SHP77 (cell line): ENCODE measurements around the gene SDF4.

Experiments used
- DNase-seq, 2 experiments: peaks; one replicate each; lab custom pipeline; 2025; lab: John Stamatoyannopoulos, UW

SDF4 gene

GRCh38 chr1:1178794-1179331, 52.9 kb downstream of the SDF4 start:
- DNase-seq = no peak

GRCh38 chr1:1177452-1178206, 54.2 kb downstream of the SDF4 start:
- DNase-seq = no peak

DNA sequence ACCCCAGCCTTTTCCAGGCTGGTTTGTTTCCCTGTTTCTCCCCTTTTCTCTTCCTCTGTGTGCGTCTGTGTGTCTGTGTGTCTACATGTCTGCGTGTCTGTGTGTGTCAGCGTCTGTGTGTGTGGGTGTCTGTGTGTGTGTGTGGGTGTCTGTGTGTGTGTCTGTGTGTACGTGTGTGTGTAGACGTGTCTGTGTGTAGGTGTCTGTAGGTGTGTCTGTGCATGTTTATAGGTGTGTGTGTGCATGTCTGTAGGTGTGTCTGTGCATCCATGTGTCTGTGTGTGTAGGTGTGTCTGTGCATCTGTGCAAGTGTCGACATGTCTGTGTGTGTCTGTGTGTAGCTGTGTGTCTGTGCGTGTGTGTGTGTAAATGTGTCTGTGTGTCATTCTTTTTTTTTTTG, 54.9 kb downstream of the SDF4 start:
- no peak for DNase-seq

DNA sequence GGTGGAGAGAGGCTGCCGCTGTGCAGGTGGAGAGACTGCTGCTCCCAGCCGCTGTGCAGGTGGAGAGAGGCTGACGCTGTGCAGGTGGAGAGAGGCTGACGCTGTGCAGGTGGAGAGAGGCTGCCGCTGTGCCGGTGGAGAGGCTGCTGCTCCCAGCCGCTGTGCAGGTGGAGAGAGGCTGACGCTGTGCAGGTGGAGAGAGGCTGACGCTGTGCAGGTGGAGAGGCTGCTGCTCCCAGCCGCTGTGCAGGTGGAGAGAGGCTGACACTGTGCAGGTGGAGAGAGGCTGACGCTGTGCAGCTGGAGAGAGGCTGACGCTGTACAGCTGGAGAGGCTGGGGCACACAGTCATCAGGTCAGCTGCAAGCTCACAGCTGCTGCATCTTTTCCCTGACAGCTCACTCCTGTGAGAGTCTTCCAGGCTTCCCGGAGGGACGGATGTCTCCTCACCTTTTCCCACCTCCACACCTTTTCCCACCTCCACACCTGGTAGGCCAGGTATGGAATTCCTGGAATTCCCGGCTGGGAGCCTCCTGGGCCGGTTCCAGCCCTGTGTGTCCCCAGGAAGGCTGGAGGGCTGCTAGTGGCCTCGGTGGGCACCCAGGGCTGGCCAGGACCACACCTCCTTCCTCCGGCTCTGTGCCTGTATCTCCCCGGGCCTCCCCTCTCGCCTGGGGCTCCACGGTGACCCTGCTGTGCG, 55.6 kb downstream of the SDF4 start:
- DNase-seq = peak; percentile 23 to 26

- no peak for DNase-seq
Measured at GRCh38 chr1:1175221-1176062, 56.4 kb downstream of the SDF4 start.

DNA sequence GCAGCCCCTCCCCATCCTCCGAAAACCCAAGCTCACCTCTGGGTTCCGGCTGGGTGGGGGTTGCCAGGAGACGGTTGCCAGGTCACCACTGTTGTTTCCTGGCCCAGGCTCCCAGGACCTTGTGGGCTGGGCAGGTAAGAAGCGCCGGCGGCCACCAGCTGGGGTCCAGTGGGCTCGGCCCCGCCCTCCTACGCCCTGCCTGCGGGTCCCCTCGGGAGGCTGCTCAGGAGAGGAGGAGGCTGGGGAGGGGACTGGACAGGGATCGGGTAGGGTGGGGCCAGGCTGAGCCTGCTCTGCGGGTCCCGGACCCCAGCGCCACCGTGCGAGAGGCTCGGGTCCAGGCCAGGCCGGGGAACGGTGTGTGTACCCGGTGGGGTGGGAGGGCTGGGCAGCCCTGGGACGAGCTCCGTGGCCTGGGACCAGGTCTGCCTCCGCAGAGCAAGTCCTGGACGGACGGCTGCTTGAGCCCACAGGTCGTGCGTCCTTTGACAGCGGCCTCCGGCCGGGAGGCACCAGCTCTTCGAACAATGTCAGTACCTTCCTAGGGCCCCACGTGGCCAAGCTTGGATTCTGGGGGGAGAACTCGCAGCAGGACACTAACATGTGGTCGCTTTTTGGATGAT, 57.9 kb downstream of the SDF4 start, which contains the start of gene TTLL10:
TSS of gene TTLL10 (plus strand) at position 88 of the 623 bp plus-strand sequence. CDS start 5,336 bp downstream, outside the sequence.
- DNase-seq = no peak

- no peak for DNase-seq
Measured at GRCh38 chr1:1173061-1173792, 58.6 kb downstream of the SDF4 start.

DNA sequence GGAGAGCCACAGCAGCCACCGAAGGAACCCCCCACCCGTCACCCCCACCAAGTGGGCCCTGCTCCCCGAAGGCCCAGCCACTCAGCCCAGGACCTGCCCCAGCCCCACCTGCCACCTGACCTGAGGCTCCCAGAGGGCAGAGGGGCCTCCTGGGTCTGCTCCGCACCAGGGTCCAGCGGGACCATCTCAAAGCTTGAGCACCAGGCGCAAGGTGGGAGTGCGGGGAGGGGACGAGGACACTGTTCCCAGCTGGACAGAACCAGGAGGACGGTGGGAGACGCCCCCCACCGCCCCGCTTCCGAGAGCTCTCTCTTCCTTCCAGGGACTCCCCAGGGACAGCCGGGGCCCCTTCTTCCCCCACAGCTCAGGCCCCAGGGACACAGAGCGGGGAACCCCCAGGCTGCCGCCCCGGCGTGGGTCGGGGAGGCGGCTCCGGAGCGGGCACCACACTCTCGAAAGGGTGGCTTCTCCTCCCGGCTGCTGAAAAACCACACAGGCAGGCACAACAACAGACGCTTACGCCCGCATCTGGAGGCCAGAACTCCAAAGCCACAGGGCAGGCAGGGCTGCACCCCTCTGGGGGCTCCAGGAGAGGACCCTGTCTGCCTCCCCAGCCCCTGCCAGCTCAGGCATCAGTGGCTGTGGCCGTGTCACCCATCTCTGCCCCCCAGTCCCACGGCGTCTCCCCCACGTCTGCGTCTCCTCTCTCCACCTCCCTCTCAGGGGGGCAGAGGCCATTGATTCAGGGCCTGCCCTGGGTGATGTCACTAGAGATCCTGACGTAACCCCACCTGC, 60.1 kb downstream of the SDF4 start:
- DNase-seq = no peak

DNA sequence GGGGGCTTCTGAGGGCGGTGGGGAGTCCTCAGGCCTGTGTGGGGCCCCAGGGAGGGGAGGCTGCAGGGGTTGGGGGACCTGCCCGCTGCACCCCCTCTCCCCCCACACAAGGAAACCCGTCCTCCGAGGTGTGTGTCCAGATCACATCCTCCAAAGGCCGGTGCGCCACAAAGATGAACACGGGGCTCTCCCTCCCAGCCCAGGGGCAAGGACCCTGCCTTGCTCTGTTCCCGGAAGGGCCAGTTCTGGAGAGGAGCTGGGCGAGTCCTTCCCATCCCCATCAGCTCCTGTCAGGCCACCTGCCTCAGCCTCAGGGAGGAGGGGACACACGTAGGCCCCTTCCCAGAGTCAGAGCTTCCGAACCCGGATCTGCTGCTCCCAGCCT, 60.6 kb downstream of the SDF4 start:
- no peak for DNase-seq

DNA sequence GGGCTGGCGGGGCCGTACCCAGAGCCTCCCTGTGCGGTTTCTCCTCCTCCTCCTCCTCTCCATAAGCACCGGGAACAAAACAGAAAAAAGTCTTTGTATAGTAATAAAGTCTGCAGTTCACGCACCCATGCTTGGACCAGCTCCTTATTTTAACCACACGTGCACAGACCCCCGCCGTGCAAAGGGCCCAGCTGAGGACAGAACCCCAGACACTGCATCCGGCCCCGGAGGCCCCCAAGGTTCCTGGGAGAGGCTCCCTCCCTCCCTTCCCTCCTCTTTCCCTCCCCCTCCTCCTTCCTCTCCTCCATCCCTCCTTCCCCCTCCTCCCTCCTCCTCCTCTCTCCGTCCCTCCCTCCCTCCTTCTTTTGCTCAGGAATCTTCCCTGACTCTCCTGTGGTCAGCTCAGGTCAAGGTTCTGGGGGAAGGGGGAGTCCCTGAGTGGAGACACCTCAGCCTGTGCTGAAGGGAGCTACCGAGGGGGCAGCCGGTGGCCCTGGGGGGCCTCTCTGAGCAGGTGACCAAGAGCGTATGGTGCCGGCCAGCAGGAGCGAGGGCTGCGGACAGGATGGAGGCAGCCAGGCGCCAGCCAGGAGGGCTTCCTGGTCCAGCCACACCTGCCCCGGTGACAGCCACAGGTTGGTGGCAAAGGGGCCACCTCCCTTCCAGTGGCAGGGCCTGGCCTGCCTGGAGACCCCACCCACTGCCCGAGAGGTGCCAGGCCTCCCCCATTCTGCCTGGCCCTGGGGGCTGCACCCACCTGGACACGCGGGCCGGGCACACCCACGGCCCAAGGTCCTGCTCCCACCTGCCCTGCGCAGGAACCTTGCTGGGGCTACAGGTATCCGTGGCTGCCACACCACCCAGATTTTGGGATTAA, 61.3 kb downstream of the SDF4 start:
- no peak for DNase-seq

- no peak for DNase-seq
Measured at GRCh38 chr1:1169429-1170214, 62.2 kb downstream of the SDF4 start.

- no peak for DNase-seq
Measured at GRCh38 chr1:1168451-1169411, 63.1 kb downstream of the SDF4 start.

DNA sequence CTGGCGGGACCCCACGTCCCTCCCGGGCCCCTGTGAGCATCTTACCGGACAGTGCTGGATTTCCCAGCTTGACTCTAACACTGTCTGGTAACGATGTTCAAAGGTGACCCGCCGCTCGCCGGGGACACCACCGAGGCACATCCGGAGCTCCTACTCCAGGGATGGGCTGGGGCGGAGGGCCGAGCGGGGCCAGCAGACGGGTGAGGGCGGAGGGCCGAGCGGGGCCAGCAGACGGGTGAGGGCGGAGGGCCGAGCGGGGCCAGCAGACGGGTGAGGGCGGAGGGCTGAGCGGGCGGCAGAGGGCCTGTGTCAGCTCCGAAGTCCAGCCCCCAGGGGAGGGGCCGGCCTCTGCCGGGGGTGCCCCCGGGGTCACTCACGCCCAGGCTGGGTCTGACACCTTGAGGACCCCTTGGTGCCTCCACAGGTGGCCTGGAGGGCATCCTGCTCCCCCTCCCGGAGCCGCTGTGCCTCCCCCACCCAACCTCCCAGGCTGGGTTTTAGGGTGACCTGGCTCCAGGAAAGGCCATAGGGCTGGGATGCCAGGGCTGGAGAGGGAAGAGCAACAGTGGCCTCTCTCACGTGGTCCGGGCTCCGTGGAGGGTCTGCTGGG, 63.9 kb downstream of the SDF4 start:
- DNase-seq = no peak

- DNase-seq = no peak
Measured at GRCh38 chr1:1167398-1167821, 64.4 kb downstream of the SDF4 start.
